DMS 273 treated with DMSO at 0.1 percent for 48 hours (cell line): ENCODE data around the gene CENPW.

ENCODE experiments used
- DNase-seq: peaks from one replicate; lab custom pipeline; 2025; lab: John Stamatoyannopoulos, UW

CENPW gene

GRCh38 chr6:126339796-126340609 lies at the start of gene CENPW:
TSS of gene CENPW (plus strand) at chr6:126340115. CDS start at chr6:126340274, 159 bp downstream.
- peak; percentile 78 for DNase-seq

- no peak for DNase-seq
Measured at GRCh38 chr6:126293891-126294524, 45.9 kb upstream of the CENPW start.

GRCh38 chr6:126300126-126300525 lies 39.8 kb upstream of the CENPW start:
- DNase-seq, result no peak

GRCh38 chr6:126300735-126301134 lies 39.2 kb upstream of the CENPW start:
- no peak for DNase-seq

GRCh38 chr6:126302191-126302590 lies 37.7 kb upstream of the CENPW start:
- DNase-seq, result no peak

GRCh38 chr6:126307849-126308248 lies 32.1 kb upstream of the CENPW start:
- no peak for DNase-seq

- no peak for DNase-seq
Measured at GRCh38 chr6:126308362-126308761, 31.6 kb upstream of the CENPW start.

- no peak for DNase-seq
Measured at GRCh38 chr6:126312013-126312665, 27.8 kb upstream of the CENPW start.

- no peak for DNase-seq
Measured at GRCh38 chr6:126313941-126314340, 26.0 kb upstream of the CENPW start.

- no peak for DNase-seq
Measured at GRCh38 chr6:126318797-126319196, 21.1 kb upstream of the CENPW start.

- DNase-seq, result no peak
Measured at GRCh38 chr6:126333729-126334128, 6.2 kb upstream of the CENPW start.

GRCh38 chr6:126335210-126335609 lies 4.7 kb upstream of the CENPW start:
- DNase-seq, result no peak

- DNase-seq, result no peak
Measured at GRCh38 chr6:126337323-126337722, 2.6 kb upstream of the CENPW start.

- DNase-seq, result no peak
Measured at GRCh38 chr6:126341126-126341525, 1.2 kb downstream of the CENPW start.

GRCh38 chr6:126344181-126344580 lies 4.3 kb downstream of the CENPW start:
- DNase-seq, result no peak

GRCh38 chr6:126351960-126352359 lies 12.0 kb downstream of the CENPW start:
- no peak for DNase-seq

GRCh38 chr6:126352514-126352913 lies 12.6 kb downstream of the CENPW start:
- DNase-seq, result no peak

GRCh38 chr6:126356526-126356925 lies 16.6 kb downstream of the CENPW start:
- DNase-seq, result no peak

- no peak for DNase-seq
Measured at GRCh38 chr6:126359936-126360537, 20.1 kb downstream of the CENPW start.

GRCh38 chr6:126361832-126362440 lies 22.0 kb downstream of the CENPW start:
- DNase-seq, result no peak

- no peak for DNase-seq
Measured at GRCh38 chr6:126367849-126368248, 27.9 kb downstream of the CENPW start.

- DNase-seq, result no peak
Measured at GRCh38 chr6:126372626-126373025, 32.7 kb downstream of the CENPW start.
